HG03039 (cell line): Measurements from ENCODE around the gene NCF2.
A peak's percentile ranks its signal among the peaks of the same experiment; 100 is the strongest.
"Not testable (repeated sequence)": the region's sequence is repeated elsewhere in the genome, so short reads cannot be mapped to it uniquely, and the experiment has no call there.

ENCODE experiments used
- ATAC-seq: cut with Tn5 transposase; IDR thresholded peaks from one replicate; pipeline ENCODE4 v1.9.1; 2021; ENCODE audit warnings: mild to moderate bottlenecking, moderate library complexity; ENCODE audit not compliant: unreplicated experiment

Gene NCF2

DNA sequence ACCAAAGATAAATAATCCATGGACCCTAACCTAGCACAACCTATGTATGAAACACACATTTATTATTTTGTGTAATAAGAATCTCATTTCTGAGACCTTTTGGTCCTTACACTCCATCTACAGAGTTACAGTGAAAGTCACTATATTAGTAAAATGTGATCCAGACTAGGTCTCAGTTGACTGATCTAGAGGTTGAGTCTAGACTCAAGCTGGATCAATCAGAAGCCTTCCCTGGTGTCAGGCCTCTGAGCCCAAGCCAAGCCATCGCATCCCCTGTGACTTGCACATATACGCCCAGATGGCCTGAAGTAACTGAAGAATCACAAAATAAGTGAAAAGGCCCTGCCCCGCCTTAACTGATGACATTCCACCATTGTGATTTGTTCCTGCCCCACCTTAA lies 22.7 kb upstream of the NCF2 start:
- ATAC-seq, result not testable (repeated sequence)

GRCh38 chr1:183612407-183612806 lies 22.1 kb upstream of the NCF2 start:
- ATAC-seq, result no peak

GRCh38 chr1:183611021-183611420 lies 20.8 kb upstream of the NCF2 start:
- no peak for ATAC-seq

- ATAC-seq, result no peak
These were observed 19.6 kb upstream of the NCF2 start for GRCh38 chr1:183609759-183610452.

GRCh38 chr1:183609313-183609712 lies 19.1 kb upstream of the NCF2 start:
- peak; percentile 50 for ATAC-seq

DNA sequence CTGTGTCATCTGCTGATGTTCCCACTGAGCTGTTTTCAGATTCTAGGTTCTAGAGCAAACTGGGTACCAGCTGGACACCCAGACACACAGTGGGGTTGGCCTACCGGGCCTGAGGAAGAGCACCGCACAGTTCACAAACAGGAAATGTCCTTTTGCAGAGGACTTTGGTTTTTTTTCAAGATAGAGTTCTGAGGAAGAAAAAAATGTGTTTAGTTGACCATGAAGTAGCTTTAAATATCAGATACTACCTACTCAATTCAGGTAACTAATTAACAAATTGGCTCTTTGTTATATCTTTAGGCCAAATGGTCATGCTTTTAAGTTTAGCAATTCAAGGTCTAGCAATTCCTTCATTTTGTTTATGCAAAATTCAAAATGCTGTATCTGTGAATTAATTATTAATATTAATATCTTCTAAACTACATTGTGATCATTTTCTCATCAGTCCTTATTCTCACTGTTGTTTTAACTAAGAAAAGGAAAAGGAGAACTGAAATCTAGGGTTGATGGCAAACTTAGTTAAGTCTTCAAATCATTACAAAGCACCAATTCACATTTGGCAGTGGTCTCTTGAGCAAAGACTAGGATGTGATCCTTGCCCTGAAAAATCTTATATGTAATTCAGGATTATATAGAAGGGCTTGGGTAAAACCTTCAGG lies 17.2 kb upstream of the NCF2 start:
- ATAC-seq, result no peak

GRCh38 chr1:183605904-183606303 lies 15.6 kb upstream of the NCF2 start:
- ATAC-seq, result no peak

- peak; percentile 8 for ATAC-seq
These were observed 14.6 kb upstream of the NCF2 start for GRCh38 chr1:183604815-183605214.

- peak; percentile 37 for ATAC-seq
These were observed 14.0 kb upstream of the NCF2 start for GRCh38 chr1:183604038-183604808.

- no peak for ATAC-seq
These were observed 12.3 kb upstream of the NCF2 start for GRCh38 chr1:183602510-183602909.

GRCh38 chr1:183600634-183601033 lies 10.4 kb upstream of the NCF2 start:
- ATAC-seq, result no peak

GRCh38 chr1:183600136-183600535 lies 9.9 kb upstream of the NCF2 start:
- no peak for ATAC-seq

DNA sequence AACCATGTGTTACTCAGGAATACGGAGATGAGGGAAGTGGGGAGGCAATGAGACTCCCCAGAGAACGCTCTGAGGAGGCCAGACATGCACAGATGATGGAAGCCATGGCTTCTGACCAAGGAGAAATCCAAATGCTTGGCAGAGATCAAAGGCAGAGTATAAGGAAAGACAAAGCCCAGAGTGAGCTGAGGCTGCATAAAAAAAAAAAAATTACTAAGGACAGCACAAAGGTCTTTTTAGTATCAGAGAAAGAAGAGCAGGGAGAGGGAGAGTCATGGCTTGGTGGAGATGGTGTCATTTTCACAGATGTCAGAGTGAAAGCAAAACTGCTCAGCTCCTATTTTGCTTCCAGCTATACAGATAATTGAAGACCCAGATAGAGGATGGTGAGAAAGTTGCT lies 8.1 kb upstream of the NCF2 start:
- ATAC-seq, result no peak

GRCh38 chr1:183597656-183598347 lies 7.5 kb upstream of the NCF2 start:
- ATAC-seq, result no peak

DNA sequence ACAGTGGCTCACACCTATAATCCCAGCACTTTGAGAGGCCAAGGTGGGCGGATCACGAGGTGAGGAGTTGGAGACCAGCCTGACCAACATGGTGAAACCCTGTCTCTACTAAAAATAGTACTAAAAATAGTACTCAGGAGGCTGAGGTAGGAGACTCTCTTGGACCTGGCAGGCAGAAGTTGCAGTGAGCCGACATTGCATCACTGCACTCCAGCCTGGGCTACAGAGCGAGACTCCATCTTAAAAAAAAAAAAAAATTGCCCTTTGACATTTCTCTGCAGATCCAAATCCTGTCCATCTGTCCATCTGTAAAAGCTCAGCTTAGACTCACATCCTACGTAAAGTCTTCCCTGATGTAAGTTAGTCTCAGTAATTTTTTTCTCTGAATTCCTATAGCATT lies 6.2 kb upstream of the NCF2 start:
- ATAC-seq, result no peak

GRCh38 chr1:183595537-183595936 lies 5.3 kb upstream of the NCF2 start:
- no peak for ATAC-seq

- peak; percentile 36 for ATAC-seq
These were observed 3.1 kb upstream of the NCF2 start for GRCh38 chr1:183593356-183593755.

DNA sequence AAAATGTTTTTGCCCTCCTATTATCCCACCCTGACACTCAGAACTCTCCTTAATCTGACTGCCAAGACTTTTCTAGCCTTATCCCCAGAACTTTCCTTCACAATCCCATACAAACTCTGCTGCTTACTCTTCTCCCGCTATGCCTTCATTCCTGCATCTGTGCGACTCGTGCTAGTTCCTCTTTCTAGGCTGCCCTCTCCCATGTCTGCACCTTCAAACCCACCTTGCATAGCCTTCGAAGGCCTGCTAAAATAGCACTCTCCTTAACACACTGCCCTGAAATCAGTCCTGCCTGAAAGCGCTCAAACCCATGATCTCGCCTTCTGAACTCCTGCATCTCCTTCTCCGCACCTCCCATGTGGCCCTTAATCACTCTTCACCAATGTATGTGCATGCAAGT lies 2.5 kb upstream of the NCF2 start:
- ATAC-seq, result no peak

DNA sequence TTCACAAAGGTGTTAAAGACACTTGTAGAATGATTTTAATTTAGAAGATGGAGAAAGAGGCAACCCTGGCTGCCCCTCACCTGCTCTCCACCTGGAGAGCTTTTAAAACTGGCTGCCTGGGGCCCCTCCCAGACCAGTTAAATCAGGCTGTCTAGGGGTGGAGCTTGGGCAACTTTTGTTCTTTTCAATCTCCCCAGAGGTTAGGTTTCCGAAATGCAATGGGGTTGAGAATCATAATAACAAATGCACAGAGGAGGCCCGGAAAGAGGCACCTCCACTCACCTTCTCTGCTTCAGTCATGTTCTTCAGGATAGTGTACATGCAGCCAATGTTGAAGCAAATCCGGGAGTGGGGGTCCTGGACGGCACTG lies 400 bp downstream of the NCF2 start:
- ATAC-seq, result no peak

DNA sequence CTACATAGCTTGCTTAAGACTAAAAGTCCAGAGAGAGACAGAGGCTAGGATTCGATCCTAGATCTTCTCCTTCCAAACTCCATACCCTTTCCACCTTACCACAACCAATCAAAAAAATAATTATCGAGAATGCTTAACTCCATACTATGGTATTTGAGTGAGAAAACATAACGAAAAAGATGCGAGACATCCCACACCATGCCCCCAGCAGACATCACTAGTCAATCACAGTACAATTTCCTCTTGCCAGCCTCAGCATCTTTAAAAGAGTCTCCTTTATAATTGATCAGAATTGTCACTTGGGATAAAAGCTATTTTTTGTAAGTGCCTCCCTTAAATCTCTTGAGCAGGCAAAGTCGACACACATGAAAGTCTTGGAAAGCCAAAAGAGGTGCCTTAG lies 875 bp downstream of the NCF2 start:
- ATAC-seq, result no peak

DNA sequence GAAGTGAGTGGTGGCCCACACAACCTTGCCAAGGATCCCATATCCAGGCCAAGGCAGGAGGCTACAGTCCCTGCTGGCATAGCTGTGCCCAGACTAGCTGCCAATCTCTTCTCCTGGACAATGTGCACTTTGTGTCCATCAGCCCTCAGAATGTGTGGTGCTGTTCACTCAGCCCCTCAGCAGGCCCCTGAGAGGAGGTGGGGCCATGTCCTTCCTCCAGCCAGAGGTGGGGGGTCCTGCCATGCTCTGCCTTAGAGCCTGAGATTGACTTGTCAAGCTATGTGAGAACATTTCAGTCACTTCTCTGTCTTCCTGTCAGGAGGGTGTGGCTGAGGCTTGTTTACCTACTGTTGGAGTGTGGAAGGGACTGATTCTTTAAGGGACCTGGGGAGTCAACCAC lies 1.4 kb downstream of the NCF2 start:
- ATAC-seq, result no peak

DNA sequence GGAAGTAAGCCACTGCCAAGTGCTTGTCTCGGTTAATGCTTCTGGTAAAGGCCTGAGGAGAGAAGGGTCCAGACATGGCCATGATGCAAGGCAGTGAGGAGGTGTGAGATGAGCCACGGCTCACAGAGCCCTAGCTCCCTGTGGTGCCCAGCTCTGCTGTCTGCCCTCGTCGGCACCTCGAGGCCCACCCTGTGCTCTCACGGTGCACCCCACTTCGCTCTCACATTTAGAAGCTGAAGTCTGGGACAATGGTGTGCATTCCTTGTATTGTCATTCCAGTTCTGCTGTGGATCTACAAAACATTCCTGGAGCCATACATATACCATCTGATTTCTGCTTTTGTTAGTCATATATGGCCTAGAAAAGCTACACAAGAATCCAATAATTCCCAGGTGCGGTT lies 3.3 kb downstream of the NCF2 start:
- ATAC-seq, result no peak
